Ureter (tissue), 1 donor: Measurements from ENCODE around the gene AIFM3. TPM values are rescaled to one million over a fixed set of nuclear protein-coding genes. Genes with fewer than 3 reads are reported as not detected.
A peak's percentile ranks its signal among the peaks of the same experiment; 100 is the strongest.

ENCODE experiments used
- DNase-seq: peaks from one replicate; pipeline ENCODE4 v3.0.0-alpha.2; 2020; ENCODE audit warnings: low spot score
- total RNA-seq: library from RNA; stranded (reverse); gene quantifications from one replicate; pipeline ENCODE4 v1.2.4, GENCODE V29; 2023
- donor health status: DM: yes; HTN: yes; CAD: no.

The AIFM3 gene
- total RNA-seq, 1 donor from 2014 or later: 15.4 TPM

- DNase-seq: peak; percentile 43
Measured at GRCh38 chr22:20990184-20991180, 23.4 kb downstream of the AIFM3 start.

- no peak for DNase-seq
Measured at GRCh38 chr22:20991252-20992055, 24.4 kb downstream of the AIFM3 start.

GRCh38 chr22:20992056-20992442, 25.0 kb downstream of the AIFM3 start:
- no peak for DNase-seq

- DNase-seq: no peak
Measured at GRCh38 chr22:20992456-20993303, 25.6 kb downstream of the AIFM3 start.

- no peak for DNase-seq
Measured at GRCh38 chr22:20993304-20994127, 26.5 kb downstream of the AIFM3 start.

- no peak for DNase-seq
Measured at GRCh38 chr22:20994128-20994901, 27.3 kb downstream of the AIFM3 start.

GRCh38 chr22:20994902-20995241, 27.8 kb downstream of the AIFM3 start:
- no peak for DNase-seq

GRCh38 chr22:20995329-20996030, 28.4 kb downstream of the AIFM3 start:
- DNase-seq: no peak

GRCh38 chr22:20996031-20996410, 29.0 kb downstream of the AIFM3 start:
- DNase-seq: no peak

GRCh38 chr22:20996598-20997535, 29.8 kb downstream of the AIFM3 start:
- no peak for DNase-seq

- DNase-seq: no peak
Measured at GRCh38 chr22:20997536-20998257, 30.6 kb downstream of the AIFM3 start.

GRCh38 chr22:20998411-20999336, 31.6 kb downstream of the AIFM3 start:
- DNase-seq: no peak

- DNase-seq: peak; percentile 45
Measured at GRCh38 chr22:20999350-21000206, 32.5 kb downstream of the AIFM3 start.

GRCh38 chr22:21000207-21000986, 33.3 kb downstream of the AIFM3 start:
- DNase-seq: no peak
